Activated CD8-positive, alpha-beta memory T cell treated with anti-CD3 and anti-CD28 coated beads for 48 hours (primary cell): Measurements from ENCODE around the gene DOCK8.

Experiments used
- DNase-seq, 3 experiments: peaks; one replicate each; pipeline ENCODE4 v3.0.0-alpha.2; 2020; ENCODE audit warnings: low read depth in 2 of 3, low spot score in 2 of 3

Gene DOCK8

GRCh38 chr9:266228-266627, 51.6 kb downstream of the DOCK8 start:
- no peak for DNase-seq

DNA sequence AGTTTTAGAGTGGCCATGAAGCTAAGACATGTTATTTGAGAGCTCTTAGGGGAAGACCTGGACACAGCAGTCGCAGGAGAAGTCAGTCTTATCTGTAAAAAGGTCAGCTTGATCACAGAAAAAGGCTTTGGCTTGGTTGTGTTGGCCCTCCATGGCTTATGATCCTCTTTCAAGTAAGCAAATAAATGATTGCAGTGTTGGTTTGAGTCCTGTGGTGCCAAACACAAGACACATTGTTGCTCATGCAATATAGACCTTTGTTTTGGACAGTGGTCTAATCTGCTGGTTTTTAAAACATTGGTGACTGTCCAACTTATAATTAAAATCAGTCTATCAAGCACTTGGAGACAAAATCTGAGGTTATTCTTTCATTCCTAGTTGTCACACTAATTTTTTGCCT, 54.0 kb downstream of the DOCK8 start:
- DNase-seq = no peak

GRCh38 chr9:269081-269711, 54.5 kb downstream of the DOCK8 start:
- no peak for DNase-seq

DNA sequence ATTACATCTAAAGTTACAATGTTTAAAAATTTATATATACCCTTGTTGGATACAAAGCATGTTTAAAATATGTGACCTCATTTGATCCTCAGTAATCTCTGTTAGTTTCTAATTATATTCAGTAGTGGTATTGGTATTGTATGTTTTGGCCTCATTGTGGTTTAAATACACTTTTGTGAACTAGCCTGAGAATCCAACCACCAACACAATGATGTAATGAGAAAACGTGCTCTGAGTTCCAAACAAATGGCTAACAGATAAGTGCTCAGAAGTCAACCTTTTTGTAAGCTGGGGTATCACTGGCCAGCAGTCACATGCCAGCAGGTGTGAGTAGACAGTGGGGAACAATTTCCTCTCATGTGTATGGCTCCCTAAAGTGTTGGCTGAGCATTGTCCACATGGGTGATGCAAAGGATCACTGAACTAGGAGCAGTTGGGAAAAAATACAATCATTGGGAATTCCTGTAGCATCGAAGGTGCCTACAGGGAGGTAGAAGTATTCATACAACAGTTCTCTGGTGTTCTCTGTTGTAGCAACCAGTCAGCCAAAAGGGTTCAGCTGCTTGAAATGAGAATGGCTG, 56.1 kb downstream of the DOCK8 start:
- no peak for DNase-seq

DNA sequence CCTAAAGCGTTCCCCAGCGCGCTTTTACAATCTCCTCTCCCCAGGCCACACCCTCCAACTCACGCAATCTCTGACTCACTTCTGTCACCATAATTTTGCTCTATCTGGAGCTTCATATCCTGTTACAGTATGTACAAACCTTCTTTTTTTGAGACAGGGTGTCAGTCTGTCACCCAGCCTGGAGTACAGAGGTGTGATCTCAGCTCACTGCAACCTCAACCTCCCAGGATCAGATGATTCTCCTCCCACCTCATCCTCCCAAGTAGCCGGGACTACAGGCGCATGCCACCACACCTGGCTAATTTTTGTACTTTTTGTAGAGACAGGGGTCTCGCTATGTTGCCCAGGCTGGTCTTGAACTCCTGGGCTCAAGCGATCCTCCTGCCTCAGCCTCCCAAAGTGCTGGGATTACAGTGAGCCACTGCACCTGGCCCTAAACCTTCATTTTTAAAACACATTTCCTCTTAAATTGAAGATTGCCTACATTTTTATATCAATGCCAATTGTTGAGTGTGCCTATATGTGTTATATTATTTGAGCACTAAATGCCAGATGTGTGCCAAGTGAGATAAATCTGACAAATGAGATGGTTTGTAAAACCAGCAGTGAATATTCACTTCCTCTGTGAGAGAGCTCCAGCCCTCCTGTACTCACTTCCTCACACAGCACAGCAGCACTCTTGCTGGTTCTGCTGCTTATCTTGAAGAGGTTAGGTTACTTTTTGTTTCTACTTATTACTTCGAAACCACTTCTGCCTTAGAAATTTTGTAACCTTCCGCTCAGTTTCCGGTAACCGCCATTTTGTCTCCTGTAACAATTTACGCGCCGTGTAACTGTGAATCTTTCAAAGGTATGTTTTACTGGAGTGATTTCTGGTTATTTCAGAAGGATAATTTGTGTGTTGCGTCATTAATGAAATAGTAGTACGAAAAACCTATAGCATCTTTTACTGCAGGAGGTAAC, 57.9 kb downstream of the DOCK8 start:
- DNase-seq = peak in 2 of 3 experiments; percentile 13 to 15

DNA sequence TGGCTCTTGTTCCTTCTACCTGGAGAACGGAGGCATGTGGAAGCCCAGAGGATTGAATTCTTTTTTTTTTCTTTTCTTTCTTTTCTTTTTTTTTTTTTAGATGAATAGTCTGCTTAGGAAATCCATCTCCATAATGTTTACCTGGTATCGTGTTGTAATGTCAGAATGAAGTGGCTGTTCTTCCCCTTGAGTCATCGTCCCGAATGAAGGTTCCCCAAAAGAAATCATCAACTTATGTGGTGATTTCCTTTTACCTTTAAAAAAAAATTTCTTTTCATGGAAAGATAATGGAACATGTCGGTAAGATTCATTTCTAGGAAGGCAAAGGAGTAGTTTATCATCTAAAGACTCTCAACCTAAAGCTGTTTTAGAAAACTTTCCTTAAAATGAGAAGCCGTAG, 59.7 kb downstream of the DOCK8 start:
- no peak for DNase-seq

DNA sequence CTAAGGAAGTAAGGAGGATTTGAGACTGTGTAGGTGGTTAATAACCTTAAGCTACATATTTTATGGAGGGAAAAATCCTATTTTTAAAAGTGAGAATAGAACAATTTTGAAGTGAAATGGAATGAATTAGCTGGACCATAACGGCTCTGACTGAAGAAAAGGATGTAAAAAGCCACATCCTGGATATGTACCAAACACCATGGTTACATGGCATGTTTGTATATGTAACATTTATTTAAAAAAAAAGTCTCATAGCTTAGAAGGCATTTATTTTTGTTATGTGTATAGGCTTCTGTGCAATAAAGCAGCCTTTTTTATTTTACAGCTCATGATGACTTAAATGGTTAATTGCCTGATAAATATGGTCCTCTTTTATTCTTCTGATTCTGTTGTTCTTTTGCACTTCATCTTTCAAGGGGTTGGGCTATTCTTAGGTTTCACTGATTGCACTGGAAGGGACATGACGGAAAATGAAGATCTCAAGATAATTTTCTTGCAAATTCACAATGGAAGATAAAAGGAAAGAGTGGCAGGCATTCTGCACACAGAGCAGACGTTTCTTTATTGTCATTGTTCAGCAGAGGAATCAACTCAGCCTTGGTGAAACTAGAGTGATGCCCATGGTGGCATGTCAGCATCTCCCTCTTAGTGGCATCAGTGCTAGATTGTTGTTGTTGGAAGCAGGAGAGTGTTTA, 63.1 kb downstream of the DOCK8 start:
- no peak for DNase-seq

DNA sequence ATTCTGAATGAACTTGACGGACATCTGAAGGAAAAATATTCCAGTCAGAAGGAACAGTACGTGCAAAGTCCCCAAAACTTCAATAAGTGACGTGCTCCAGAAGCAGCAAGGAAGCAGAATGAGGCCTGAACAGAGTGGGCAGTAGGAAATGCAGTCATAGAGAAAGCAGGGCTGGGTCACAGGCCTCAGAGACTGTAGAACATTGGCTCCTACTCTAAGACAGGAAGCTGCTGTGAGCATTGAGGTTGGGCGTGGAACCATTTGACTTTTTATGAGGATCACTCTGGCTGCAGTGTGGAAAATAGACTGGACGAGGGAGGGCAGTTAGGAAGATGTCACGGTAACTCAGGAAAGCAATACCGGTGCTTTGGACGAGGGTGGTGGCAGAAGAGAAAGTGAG, 64.0 kb downstream of the DOCK8 start:
- DNase-seq = peak in 1 of 3 experiments; percentile 25

DNA sequence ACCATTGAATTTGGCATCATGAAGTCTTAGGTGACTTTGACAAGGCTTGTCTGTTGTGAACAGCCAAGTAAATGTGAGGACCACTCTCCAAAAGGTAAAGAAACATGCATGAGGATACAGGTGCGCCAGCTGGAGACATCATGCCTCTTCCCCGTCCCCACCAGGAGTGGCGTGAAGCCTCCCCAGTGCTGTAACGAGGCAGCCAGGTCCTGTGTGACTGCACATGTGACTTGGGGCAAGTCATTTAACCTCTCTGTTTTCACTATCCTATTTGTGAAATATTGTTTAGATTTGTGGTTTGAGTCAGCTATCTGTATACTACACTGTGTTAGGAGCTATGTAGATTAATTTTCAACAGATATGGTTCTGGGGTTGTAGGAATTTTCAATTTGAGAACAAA, 65.0 kb downstream of the DOCK8 start:
- DNase-seq = no peak

GRCh38 chr9:281741-282645, 67.3 kb downstream of the DOCK8 start:
- DNase-seq = no peak

GRCh38 chr9:286071-286740, 71.5 kb downstream of the DOCK8 start:
- DNase-seq = no peak

DNA sequence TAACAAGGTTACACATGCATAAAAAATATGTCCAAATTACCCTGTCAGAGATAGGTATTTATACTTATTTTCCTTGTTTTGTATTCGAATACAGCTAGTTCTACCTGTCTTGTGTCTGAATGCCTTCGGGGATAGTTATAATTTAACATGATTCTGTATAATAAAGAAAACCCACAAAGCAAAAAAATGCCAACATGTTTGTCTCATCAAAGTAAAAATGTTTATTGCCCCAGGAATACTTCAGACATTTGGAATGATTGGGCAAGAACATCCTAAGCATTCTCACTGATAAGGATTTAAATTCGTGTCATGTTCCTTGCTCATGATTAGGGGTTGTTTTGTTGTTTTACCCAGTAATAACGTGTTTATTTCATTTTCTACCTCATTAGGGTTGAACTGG, 74.5 kb downstream of the DOCK8 start:
- DNase-seq = no peak

GRCh38 chr9:292915-293314, 78.2 kb downstream of the DOCK8 start:
- no peak for DNase-seq

GRCh38 chr9:295576-295975, 80.9 kb downstream of the DOCK8 start:
- no peak for DNase-seq

GRCh38 chr9:296411-296810, 81.7 kb downstream of the DOCK8 start:
- no peak for DNase-seq

DNA sequence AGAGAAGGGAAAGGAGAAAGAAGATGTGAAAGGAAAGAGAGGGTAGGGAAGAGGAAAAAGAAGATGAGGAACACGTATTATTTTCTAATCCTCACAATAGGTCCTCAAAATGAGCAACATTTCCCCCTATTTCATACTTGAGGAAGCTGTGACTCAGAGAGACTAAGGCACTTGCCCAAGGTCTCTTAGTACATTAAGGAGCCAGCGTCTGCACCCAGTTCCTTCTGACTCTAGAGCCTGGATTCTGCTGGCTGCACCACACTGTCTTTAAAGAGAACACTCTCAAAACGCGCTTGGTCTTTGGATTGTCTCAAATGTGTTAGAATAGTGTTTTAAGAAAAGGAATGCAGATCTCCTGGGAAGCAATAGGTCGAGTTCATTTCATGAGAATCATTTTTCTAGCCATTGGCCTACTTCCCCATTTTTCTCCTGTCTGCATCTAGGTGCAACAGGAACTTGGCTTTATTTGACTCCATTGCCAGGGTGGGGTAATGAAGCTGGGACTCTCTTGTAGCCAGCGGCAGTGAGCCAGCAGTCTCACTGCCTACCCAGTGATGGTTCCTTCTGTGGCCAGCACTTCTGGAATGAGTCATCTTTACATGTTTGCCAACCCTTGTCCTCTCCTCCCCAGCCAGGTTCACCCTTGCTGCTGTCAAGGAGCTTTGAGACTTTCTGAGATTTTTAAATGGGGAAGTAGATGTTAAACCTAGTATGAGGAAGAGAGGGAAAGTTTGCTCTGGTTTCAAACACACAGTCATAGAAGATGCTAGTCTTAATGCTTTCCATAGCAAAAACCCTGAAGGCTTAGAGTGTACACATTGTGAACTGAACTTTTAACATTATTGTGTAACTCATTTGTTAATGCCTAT, 82.7 kb downstream of the DOCK8 start:
- no peak for DNase-seq

DNA sequence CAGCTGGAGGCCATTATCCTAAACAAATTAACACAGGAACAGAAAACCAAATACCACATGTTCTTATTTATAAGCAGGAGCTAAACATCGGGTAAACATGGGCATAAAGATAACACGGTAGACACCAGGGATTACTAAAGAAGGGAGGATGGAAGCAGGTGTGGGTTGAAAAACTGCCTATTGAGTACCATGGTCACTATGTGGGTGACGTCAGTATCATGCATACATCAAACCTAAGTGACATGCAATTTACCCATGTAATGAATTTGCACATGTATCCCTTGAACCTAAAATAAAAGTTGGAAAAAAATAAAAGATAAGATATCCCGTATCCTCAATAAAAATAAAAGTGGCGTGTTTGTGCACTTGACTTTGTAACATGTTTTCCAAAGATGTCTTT, 88.8 kb downstream of the DOCK8 start:
- DNase-seq = no peak

- no peak for DNase-seq
Observed at GRCh38 chr9:304106-304505, 89.4 kb downstream of the DOCK8 start.
